NCI-H187 (cell line): ENCODE measurements around the gene IL34.

Experiments
- DNase-seq, 2 experiments: peaks; one replicate each; lab custom pipeline; 2025; lab: John Stamatoyannopoulos, UW

The IL34 gene

DNA sequence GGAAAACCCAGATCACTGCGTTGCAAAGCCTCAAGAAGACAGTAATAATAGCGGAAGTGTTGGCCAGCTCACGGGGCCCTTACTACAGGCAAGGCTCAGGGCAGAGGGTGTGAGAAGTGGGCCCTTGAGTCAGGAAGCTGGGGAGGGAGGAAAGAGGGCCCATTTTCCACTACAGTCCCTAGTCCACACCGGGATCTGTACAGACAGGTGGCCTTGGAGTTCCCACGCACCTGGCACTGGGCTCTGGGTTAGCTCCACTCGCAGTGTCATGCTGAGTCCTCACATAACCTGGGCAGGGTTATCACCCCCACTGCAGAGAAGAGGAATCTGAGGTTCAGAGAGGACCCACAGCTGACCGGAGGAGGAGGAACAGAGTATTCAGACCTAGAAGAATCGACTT, 56.3 kb downstream of the IL34 start:
- no peak for DNase-seq

DNA sequence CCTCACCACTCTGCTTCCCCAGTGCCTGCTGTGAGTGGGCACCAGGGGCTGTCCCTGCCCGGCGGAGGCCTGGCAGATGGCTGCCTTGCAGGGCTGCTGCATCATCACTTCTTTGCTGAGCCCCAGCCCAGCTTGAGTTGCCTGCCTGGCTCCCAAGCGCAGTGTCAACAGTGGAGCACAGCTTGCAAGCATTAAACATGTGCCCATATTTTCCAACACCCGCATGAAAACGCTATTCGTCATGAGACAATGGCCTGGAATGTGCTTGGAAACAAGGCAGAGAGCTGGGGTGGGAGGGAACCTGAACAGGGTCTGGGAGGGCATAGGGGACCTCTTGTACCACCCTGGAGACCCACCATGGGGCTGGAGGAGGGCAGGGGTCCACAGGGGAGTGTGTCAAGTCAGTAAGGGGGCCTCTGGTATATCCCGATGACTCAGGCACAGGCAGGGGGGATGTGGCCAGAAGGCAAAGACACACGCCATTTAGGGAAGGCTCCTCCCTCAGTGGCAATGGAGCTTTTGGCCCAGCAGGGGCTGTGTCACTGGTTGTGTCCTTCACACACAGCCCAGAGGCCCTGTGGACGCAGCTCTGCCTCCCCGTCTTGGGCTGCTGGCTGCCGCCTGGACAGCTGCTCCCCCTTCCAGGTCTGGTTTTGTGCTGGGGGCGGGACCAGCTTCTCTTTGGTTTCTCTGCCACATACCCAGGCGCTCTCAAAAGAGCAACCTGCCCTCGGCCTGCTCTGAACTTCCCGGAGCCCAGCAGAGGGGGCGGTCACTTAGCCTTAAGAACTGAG, 56.9 kb downstream of the IL34 start:
- no peak for DNase-seq

DNA sequence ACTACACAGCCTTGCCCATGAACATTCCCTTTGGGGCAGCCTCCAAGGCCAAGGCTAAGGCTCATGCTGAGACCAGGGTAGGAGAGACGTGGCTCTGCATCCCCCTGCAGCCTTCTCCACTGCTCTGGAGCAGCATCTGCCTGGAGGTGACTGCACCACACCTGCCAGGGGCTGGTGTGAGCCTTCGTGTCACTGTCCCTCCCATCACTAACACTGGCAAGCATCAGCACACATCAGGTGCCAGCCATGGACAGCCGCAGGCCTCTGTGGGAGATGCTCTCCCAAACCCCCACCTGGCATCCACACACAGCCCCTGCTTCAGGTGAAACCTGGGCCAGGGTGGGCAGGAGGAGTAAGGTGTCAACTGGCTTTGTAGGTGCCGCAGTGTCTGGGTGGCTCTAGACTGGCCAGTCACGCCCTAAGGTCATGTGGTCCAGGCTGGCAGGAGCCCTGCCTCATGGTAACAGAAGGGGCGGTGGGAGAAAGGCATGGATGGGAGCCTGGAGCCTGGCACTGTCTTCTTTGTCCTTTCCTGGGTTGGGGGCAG, 57.5 kb downstream of the IL34 start:
- DNase-seq = no peak

DNA sequence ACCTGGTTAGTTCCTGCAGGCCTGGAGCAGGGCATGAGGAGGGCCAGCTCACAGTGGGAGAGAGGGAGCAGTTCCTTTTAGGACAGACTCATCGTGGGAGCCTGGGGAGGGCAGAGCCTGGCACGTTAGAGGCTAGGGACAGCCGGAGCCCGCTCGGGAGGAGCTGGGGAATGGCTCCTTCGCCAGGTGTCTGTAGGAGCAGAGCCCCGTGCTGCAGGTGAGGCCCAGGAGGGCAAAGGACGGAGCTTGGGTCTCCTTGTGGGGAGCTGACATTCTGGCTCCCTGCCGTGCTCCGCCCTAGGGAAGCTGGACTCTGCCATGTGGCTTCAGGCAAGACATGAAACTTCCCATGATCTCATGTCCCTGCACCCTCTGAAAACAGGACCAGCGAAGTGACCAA, 58.2 kb downstream of the IL34 start:
- DNase-seq = no peak

DNA sequence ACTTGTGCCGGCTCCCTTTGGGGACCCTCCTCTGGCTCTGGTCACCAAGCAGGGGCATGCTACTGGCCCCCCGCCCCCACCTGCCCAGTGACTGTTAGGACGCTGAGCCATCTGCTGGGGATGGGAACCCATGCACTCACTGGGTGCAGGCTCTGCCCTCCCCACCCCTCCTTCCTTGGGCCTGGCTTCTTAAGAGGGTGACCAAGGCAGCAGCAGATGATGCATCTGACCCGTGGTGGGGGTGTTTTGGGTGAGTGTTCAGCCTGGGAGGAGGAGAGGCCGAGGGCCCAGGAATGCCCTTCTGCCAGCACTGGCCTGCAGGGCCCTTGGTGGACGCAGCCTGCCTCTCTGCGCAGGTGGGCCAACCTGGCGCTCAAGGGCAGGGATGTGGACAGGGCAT, 58.7 kb downstream of the IL34 start:
- DNase-seq = no peak

DNA sequence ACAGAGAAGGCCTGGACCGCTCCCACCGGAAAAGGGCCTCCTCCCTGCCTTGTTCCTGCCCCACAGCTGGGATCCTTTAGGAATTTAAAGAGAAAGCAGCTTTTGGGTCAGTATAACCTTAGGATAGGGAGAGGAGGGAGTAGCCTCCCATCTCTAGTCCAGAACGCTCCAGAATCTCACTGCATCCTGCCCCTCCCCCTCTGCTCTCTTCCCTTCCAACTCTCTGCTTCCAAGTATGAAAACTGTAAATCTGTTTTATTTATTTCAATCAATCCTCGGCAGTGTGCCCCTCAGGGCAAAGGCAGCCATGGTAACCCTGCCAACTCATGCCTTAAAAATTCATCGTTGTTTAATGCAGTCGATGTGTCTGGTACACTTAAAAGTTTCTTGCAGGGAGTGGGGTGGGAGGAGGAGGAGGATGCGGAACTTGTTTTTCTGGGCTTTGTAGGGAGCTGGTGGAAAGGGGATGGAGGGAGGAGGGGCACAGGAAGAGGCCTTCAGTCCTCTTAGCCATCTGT, 60.6 kb downstream of the IL34 start:
- no peak for DNase-seq

DNA sequence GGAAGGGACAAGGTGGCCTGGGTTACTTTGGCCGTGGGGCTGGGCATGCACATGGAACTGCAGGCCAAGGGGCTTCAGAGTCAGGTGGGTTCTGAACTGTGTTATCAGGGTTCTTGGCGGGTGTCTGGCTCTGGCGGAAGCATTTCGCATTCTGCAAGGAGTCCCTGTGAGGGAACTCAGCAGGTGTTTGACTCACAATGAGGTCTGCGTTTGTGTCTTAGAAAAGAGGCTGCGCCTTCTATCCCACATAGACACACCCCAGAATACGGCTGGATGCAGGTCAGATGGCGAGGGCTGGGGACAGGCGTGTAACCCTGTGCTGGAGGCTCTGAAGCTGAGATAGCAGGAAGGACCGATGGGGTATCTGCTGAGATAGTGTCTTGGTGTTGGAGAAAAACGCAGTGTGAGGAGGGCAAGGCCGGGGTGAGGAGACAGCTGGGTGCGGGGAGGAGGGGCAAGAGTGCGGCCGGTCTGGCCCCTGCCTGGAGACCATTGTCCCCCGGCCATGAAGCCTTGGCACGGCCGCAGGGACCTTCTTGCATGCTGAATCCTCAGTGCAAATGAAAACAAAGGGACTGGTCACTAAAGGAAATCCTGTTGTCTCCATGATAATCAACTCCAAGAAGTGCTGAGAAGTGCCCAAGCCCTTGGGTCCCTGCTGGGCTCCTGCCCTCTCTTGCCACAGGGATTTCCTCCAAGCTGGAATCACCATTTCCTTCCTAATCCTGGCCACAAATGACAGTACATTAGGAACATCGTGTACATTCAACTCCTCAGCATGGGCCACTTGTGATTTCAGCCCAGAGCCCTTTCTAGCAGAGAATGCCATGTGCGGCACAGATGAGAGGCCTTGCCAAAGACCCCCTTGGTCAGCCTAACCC, 62.2 kb downstream of the IL34 start:
- DNase-seq = no peak

DNA sequence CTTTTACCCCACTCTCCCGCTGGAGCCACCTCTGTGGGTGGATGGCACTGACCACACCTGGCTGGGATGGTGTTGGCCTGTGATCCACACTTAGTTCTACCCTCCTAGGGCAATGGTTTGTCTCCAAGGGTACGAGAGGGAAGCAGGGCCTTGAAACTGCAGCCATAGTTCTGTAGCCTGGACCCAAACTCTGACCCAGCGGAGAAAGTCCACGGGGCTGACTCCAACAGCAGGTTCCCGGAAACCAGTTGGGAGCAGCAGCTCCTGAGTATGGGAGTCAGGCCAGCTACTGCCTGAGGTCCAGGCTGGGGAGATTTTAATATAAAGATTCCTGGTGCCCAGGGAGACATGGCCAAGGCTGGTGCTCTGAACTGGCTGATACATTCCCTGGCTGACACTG, 63.1 kb downstream of the IL34 start:
- no peak for DNase-seq

DNA sequence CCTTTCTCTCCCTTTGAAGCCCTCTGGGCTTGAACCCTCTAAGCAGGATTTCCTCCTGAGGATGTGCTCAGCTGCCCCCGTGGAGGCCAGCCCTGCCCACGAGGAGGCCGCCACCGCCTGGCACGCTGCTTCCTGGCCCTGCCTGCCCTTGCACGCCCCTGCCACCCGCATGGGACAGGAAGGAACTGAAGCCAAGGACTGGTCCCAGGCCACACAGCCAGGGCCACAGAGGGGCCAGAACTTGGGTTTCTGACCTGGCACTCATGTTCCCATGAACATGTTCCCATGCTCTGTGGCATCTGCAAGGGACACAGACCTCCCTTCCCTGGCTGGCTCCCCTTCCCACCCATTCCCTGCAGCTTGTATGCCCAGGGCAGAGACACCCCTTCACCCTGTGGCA, 63.6 kb downstream of the IL34 start:
- DNase-seq = no peak
